Measurements from ENCODE around the gene HOXA11. TPM values are rescaled to one million over a fixed set of nuclear protein-coding genes. Genes with fewer than 3 reads are reported as not detected.

Gene HOXA11
- total RNA-seq, 5 donors from 2014 or later (not counting 1 experiment from before 2014, with no cell fraction given), result not detected

DNA sequence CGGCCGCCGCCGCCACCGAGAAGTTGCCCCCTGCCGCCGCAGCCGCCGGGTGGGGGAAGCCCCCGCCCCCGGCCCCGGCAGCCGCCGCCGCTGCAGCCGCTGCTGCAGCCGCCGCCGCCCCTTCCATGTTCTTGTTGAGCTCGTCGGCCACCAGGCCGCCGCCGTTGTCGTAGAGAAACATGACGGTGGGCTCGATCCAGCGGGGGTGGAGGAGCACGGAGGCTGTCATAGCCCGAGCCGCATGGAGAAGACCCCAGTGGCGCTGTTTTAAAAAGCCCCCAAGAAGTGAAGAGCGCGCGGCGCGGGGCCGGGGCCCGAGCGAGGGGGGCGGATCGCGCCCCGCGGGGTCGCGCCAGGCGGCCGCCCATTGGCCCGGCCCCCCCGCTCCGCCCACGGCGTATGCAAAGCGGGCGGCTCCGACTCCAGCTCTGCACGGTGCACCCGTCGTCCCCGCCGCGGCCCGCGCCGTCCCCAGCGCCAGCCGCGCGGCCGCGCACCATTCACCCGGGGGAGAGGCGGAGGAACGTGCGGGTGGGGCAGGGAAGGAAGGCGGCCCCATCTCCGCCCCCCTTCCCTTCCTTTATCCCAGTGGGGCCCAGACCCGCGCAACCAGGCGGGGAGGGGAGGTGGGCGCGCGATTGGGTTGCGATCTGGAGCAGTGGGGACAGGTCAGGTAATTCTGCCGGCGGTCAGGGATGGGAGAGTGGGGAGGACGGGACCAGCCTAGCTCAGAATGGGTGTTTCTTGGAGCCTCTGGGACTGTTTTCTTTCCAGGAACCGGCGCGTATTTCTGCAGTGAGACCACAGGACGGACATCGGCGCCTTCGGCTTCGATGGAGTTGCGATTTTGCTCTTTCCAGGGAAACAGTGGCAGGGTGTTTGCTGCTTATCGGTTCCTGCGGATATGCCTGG is 15.1 kb upstream of the HOXA11 start, which contains the start of gene HOXA13:
TSS of gene HOXA13 (minus strand) at position 243 of the 912 bp plus-strand sequence. CDS start at position 229, 14 bp downstream.
- no peaks in the 10 kb centered on the region for H3K9me3 ChIP-seq
- peaks cover 3 to 46% of the 10 kb centered on the region in 2 experiments for H3K4me1 ChIP-seq (ENCODE audit: control insufficient read depth in 1 of 2, extremely low read depth in 1 of 2, insufficient read depth in 2 of 2, low read length in 2 of 2)
- H3K36me3 ChIP-seq (ENCODE audit: control insufficient read depth in 2 of 2, extremely low read depth in 1 of 2, insufficient read depth in 1 of 2, low read length in 1 of 2), result no peaks in the 10 kb centered on the region
- Mint-ChIP-seq H3K4me3 (peak within 1 kb of the TSS; percentile 68 to 75 (median 71)), H3K9me3 (no peaks in the 10 kb centered on the region), H3K36me3 (no peaks in the 10 kb centered on the region), H3K4me1 (peaks cover 41 to 46% (median 44%) of the 10 kb centered on the region in 3 donors), H3K27ac (peak within 1 kb of the TSS in 1 of 2 donors; percentile 49), H3K27me3 (peaks cover 80 to 83% of the 10 kb centered on the region in 2 donors)
- peak; percentile 64 to 72 (median 66) for ATAC-seq (replicated peaks in 1 of 4)
- H3K4me3 ChIP-seq (ENCODE audit: control insufficient read depth in 1 of 2, extremely low read depth in 1 of 2, low read length in 1 of 2), result peak within 1 kb of the TSS; percentile 19 to 49
- CTCF ChIA-PET, result interaction anchor here (0.6 to 1.0 kb wide), 3 partner anchors 10 to 59 kb away, joined by 3 to 4 read pairs (median 3); no protein-coding TSS in a partner anchor
- DNase-seq, result peak in 3 of 35 experiments; percentile 10 to 54 (median 26)
- peaks cover 40 to 68% of the 10 kb centered on the region in 2 experiments for H3K27me3 ChIP-seq (replicated peaks in 1 of 2; ENCODE audit: control insufficient read depth in 2 of 2, extremely low read depth in 1 of 2, insufficient read depth in 2 of 2, low read length in 1 of 2)
- POLR2A ChIA-PET, result interaction anchor here (0.6 kb wide), 2 partner anchors 1039 to 1338 kb away, joined by 3 read pairs; no protein-coding TSS in a partner anchor
- H3K27ac ChIP-seq (ENCODE audit: low read length), result no peak within 1 kb of the TSS
- WGBS (ENCODE audit: insufficient coverage), result 3% methylated on average over 73 of the region's 99 CpGs

DNA sequence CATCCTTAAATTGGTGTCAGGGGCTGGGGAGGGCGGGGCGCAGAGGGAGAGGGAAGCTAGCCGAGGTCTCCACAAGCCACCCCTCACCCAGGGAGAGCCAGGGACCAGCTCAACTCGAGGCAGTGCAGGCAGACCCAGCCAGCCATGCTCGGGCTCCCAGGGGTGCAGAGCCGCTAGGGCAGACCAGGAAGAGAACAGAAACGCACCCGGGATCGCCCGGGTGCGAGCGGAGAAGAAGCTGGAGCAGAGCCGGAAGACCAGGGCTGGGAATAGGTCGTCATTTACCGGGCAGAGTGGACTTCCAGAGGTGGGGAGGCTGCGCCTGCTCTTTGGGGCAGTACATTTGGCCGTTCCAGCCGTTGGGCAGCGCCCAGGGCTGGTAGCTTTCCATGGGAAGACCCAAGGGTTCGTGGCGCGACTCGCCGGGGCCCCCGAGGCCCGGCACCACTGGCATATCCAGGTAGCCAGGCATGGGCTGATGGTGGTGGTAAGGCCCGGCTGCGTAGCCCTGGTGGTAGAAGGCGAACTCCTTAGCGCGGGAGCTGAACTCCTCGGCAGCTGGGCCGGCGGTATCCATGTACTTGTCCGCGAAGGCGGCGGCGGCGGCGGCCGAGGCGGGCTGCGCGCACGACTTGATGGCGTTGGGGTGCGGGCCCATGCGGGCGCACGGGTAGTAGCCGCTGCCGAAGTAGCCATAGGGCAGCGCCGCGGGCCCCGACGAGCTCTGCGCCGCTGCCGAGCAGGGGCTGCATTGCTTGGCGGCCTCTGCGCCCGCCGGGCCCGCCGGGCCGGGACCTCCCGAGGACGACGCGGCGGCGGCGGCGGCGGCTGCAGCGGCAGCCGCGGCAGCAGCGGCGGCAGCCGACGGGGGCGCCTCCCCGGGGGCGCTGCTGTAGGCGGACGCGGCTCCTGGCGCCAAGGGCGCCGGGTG is 14.1 kb upstream of the HOXA11 start:
- H3K27me3 ChIP-seq (replicated peaks in 1 of 2; ENCODE audit: control insufficient read depth in 2 of 2, extremely low read depth in 1 of 2, insufficient read depth in 2 of 2, low read length in 1 of 2), result peaks cover 41 to 61% of the 10 kb centered on the region in 2 experiments
- H3K36me3 Mint-ChIP-seq, result no peaks in the 10 kb centered on the region
- peak overlapping the region; percentile 41 to 71 (median 46) for H3K4me3 Mint-ChIP-seq
- 5% methylated on average over 89 of the region's 93 CpGs for WGBS (ENCODE audit: insufficient coverage)
- H3K27ac Mint-ChIP-seq, result peak overlapping the region in 1 of 2 donors; percentile 23
- CTCF ChIA-PET, result interaction anchor here (0.5 to 1.2 kb wide), 8 partner anchors 11 to 1337 kb away, joined by 3 to 8 read pairs (median 3); no protein-coding TSS in a partner anchor
- H3K27ac ChIP-seq (ENCODE audit: low read length), result no peak overlapping the region
- POLR2A ChIA-PET, result interaction anchor here (0.6 kb wide), 3 partner anchors 406 to 1337 kb away, joined by 3 to 5 read pairs (median 3); no protein-coding TSS in a partner anchor
- DNase-seq, result peak in 3 of 35 experiments; percentile 10 to 27 (median 23)
- H3K4me1 ChIP-seq (ENCODE audit: control insufficient read depth in 1 of 2, extremely low read depth in 1 of 2, insufficient read depth in 2 of 2, low read length in 2 of 2), result peaks cover 3 to 40% of the 10 kb centered on the region in 2 experiments
- H3K4me1 Mint-ChIP-seq, result peaks cover 34 to 37% (median 36%) of the 10 kb centered on the region in 3 donors
- peak overlapping the region in 1 of 2 donors; percentile 15 for H3K4me3 ChIP-seq (ENCODE audit: control insufficient read depth in 1 of 2, extremely low read depth in 1 of 2, low read length in 1 of 2)
- no peaks in the 10 kb centered on the region for H3K9me3 ChIP-seq
- H3K27me3 Mint-ChIP-seq, result peaks cover 81 to 83% of the 10 kb centered on the region in 2 donors
- H3K36me3 ChIP-seq (ENCODE audit: control insufficient read depth in 2 of 2, extremely low read depth in 1 of 2, insufficient read depth in 1 of 2, low read length in 1 of 2), result no peaks in the 10 kb centered on the region
- no peaks in the 10 kb centered on the region for H3K9me3 Mint-ChIP-seq
- peak in 3 of 4 experiments; percentile 23 to 38 (median 32) for ATAC-seq (replicated peaks in 1 of 4)

DNA sequence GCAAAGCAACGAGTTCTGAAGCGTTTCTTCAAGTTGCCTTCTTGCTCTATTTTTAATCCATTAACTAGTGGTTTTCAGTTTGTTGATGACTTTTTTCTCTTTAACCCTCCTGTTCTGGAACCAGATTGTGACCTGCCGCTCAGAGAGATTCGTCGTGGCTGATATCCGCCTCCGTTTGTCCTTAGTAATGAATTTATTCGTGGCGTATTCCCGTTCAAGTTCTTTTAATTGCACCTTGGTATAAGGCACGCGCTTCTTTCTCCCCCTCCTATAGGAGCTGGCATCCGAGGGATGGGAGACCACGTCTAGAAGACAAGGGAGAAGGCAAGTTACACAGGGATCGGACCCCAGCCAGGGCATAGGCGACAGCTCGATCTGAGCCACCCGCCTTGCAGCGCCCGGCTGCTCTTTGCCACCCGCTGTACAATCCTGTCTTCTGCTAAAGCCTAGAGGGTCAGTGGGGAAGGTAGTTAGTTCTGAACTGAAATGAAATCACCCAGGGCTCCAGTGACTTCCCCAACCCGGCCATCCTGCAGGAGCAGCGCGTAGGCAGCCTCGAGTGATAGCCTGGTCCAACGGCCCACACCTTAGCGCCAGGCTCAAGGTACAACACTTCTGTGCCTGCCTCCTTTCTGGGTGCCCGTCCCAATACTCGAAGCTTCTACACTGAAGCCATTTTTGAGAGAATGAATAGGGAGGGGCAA is 13.3 kb upstream of the HOXA11 start:
- no peak for ATAC-seq (replicated peaks in 1 of 4)
- peak in 4 of 35 experiments; percentile 7 to 23 (median 16) for DNase-seq
- Histone ChIP-seq H3K4me3 (ENCODE audit: control insufficient read depth in 1 of 2, extremely low read depth in 1 of 2, low read length in 1 of 2) (peak overlapping the region in 1 of 2 donors; percentile 11), H3K4me1 (ENCODE audit: control insufficient read depth in 1 of 2, extremely low read depth in 1 of 2, insufficient read depth in 2 of 2, low read length in 2 of 2) (peaks cover 3 to 46% of the 10 kb centered on the region in 2 experiments), H3K27me3 (replicated peaks in 1 of 2; ENCODE audit: control insufficient read depth in 2 of 2, extremely low read depth in 1 of 2, insufficient read depth in 2 of 2, low read length in 1 of 2) (peaks cover 41 to 60% of the 10 kb centered on the region in 2 experiments), H3K36me3 (ENCODE audit: control insufficient read depth in 2 of 2, extremely low read depth in 1 of 2, insufficient read depth in 1 of 2, low read length in 1 of 2) (no peaks in the 10 kb centered on the region), H3K9me3 (no peaks in the 10 kb centered on the region), H3K27ac (ENCODE audit: low read length) (no peak overlapping the region)
- Mint-ChIP-seq H3K4me3 (peak overlapping the region in 2 of 3 donors; percentile 40 to 70), H3K9me3 (no peaks in the 10 kb centered on the region), H3K36me3 (no peaks in the 10 kb centered on the region), H3K4me1 (peaks cover 38 to 39% (median 38%) of the 10 kb centered on the region in 3 donors), H3K27ac (peak overlapping the region in 1 of 2 donors; percentile 50), H3K27me3 (peaks cover 82 to 83% of the 10 kb centered on the region in 2 donors)
- ChIA-PET CTCF (interaction anchor here (0.5 to 1.2 kb wide), 6 partner anchors 30 to 1336 kb away, joined by 3 to 8 read pairs (median 3); no protein-coding TSS in a partner anchor), POLR2A (interaction anchor here in 1 of 2 donors (0.6 kb wide), 1 partner anchor 407 kb away, joined by 5 read pairs; no protein-coding TSS in a partner anchor)
- 13% methylated on average over 19 of the region's 29 CpGs for WGBS (ENCODE audit: insufficient coverage)

DNA sequence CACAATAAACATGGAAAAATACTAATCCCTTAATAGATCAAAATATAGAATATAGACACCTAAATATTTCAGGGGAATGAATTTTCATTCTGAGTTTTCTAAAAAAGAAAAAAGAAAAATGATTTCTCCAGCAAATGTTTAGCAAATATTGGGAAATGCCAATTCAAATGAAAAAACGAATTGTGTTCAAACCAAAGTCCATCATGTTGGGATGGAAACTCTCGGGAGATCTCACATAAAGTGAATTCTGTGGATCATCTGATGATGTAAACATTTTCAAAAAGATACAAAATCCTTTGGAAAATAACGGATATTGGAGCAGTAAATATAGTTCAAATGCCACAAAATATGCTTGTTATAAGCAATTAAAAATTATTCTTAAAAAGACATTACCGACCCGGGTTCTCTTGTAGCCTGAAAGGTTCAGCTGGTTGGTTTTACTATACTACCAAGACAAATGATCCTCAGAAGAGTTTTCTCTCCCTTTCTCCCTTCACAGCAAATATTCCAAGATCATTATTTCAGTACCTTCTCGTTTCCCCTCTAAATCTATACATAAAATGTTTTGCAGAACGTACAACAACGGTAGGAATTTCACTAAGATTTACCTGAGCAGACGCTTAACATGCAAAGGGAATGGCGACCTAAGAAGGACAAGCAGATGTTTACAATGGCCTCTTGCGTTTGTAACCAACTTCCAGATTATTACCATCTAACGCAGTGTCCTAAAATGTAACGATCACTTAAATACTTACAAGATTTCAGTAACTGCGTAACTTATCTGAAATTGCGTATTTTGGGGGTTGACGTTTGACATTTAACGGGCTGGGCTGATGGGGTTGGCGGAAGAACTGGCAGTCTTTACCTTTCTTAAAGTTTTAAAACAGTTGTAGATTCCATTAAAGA is 12.4 kb upstream of the HOXA11 start:
- peaks cover 37 to 60% of the 10 kb centered on the region in 2 experiments for H3K27me3 ChIP-seq (replicated peaks in 1 of 2; ENCODE audit: control insufficient read depth in 2 of 2, extremely low read depth in 1 of 2, insufficient read depth in 2 of 2, low read length in 1 of 2)
- ChIA-PET CTCF (no interaction called here), POLR2A (no interaction called here)
- peaks cover 3 to 53% of the 10 kb centered on the region in 2 experiments for H3K4me1 ChIP-seq (ENCODE audit: control insufficient read depth in 1 of 2, extremely low read depth in 1 of 2, insufficient read depth in 2 of 2, low read length in 2 of 2)
- no peak overlapping the region for H3K4me3 ChIP-seq (ENCODE audit: control insufficient read depth in 1 of 2, extremely low read depth in 1 of 2, low read length in 1 of 2)
- DNase-seq, result peak in 1 of 35 experiments; percentile 23
- H3K27ac ChIP-seq (ENCODE audit: low read length), result no peak overlapping the region
- H3K27ac Mint-ChIP-seq, result peak overlapping the region in 1 of 2 donors; percentile 65
- WGBS (ENCODE audit: insufficient coverage), result 35% methylated on average over 4 of the region's 18 CpGs
- no peaks in the 10 kb centered on the region for H3K36me3 Mint-ChIP-seq
- no peaks in the 10 kb centered on the region for H3K36me3 ChIP-seq (ENCODE audit: control insufficient read depth in 2 of 2, extremely low read depth in 1 of 2, insufficient read depth in 1 of 2, low read length in 1 of 2)
- H3K27me3 Mint-ChIP-seq, result peaks cover 78 to 82% of the 10 kb centered on the region in 2 donors
- H3K9me3 Mint-ChIP-seq, result no peaks in the 10 kb centered on the region
- H3K4me1 Mint-ChIP-seq, result peaks cover 41 to 42% (median 41%) of the 10 kb centered on the region in 3 donors
- ATAC-seq (replicated peaks in 1 of 4), result no peak
- H3K4me3 Mint-ChIP-seq, result peak overlapping the region in 1 of 3 donors; percentile 70
- no peaks in the 10 kb centered on the region for H3K9me3 ChIP-seq
